ENCODE results near the gene ANKRD35. TPM values are rescaled to one million over a fixed set of nuclear protein-coding genes. Genes with fewer than 3 reads are reported as not detected.

The ANKRD35 gene
- total and polyA plus RNA-seq, 10 of the 15 experiments (the other 5 are each of a cell fraction or from before 2014, with no cell fraction given) = 0.01 to 0.08 TPM; not detected in 8

- WGBS (ENCODE audit: insufficient coverage, insufficient replicate concordance, low lambda C conversion rate, missing lambda C conversion rate) = 1% methylated on average over 46 of the region's 51 CpGs
- in situ Hi-C loops (cut with MboI) = loop anchor here (5.0 kb wide), 1 partner anchor 61 kb away; the partner anchor contains the start of gene PIAS3
- ChIA-PET RAD21 (ENCODE audit: unreplicated experiment) (interaction anchor here (0.9 to 2.5 kb wide), 8 partner anchors 9 to 92 kb away, joined by 3 to 11 read pairs (median 4); partner anchors contain the start of genes ANKRD34A, LIX1L, NUDT17 and PIAS3), POLR2A (interaction anchor here (0.6 to 2.6 kb wide), 10 partner anchors 9 to 131 kb away, joined by 3 to 23 read pairs (median 8); partner anchors contain the start of genes ANKRD34A, LIX1L, NUDT17 and PIAS3), CTCF (interaction anchor here (0.8 to 1.8 kb wide), 9 partner anchors 8 to 119 kb away, joined by 3 to 7 read pairs (median 3); partner anchors contain the start of gene RBM8A), SMC1A (ENCODE audit: uncharacterized antibody, unreplicated experiment) (interaction anchor here (0.6 to 1.6 kb wide), 3 partner anchors 9 to 58 kb away, joined by 3 to 5 read pairs (median 3); partner anchors contain the start of genes LIX1L and RBM8A)
- Histone ChIP-seq H3K27me3 (replicated peaks in 1 of 2; ENCODE audit: control insufficient read depth in 2 of 2, insufficient read depth in 2 of 2, low read length in 1 of 2) (no peaks in the 10 kb centered on the region), H3K9me3 (replicated peaks; ENCODE audit: control insufficient read depth, insufficient read depth, low read length) (no peaks in the 10 kb centered on the region), H3K4me2 (ENCODE audit: control insufficient read depth, insufficient read depth) (peak within 1 kb of the TSS; percentile 100), H3K79me2 (ENCODE audit: control insufficient read depth, insufficient read depth, low read length) (peaks cover 12% of the 10 kb centered on the region), H3K4me3 (peak within 1 kb of the TSS; percentile 97), H3K27ac (ENCODE audit: control insufficient read depth, insufficient read depth) (peak within 1 kb of the TSS; percentile 93), H2AFZ (ENCODE audit: control insufficient read depth, low read depth, low read length) (peak within 1 kb of the TSS; percentile 98), H3K9ac (ENCODE audit: control insufficient read depth, insufficient read depth, low read length) (peak within 1 kb of the TSS; percentile 96), H3K36me3 (ENCODE audit: control insufficient read depth in 2 of 2, insufficient read depth in 2 of 2, low read length in 1 of 2) (peaks cover 0 to 11% of the 10 kb centered on the region in 2 experiments; a peak in 2 of 4 replicates), H3K4me1 (ENCODE audit: control insufficient read depth, insufficient read depth, low read length) (peaks cover 17% of the 10 kb centered on the region), H4K20me1 (ENCODE audit: control insufficient read depth, insufficient read depth) (no peaks in the 10 kb centered on the region)
- intact Hi-C loops (cut with micrococcal nuclease; ENCODE audit: unreplicated experiment) = loop anchor here (1.0 kb wide), 3 partner anchors 8 to 59 kb away; partner anchors contain the start of genes ITGA10, PIAS3 and RBM8A
- DNase-seq (ENCODE audit: low read depth, low spot score) (peak; percentile 75), ATAC-seq (peak; percentile 94), FAIRE-seq (peak; percentile 35)
- BruUV-seq (replicated peaks) = no TSS peak
- TF ChIP-seq ETV6 (conservative IDR thresholded peaks at IDR 0.05 in 1 of 2, IDR thresholded peaks at IDR 0.05 in 1 of 2; ENCODE audit: borderline replicate concordance in 1 of 2, low read depth in 1 of 2) (no peak), IRF5 (IDR thresholded peaks at IDR 0.05; ENCODE audit: borderline replicate concordance) (no peak), PRDM15 (CRISPR knock-in tag; IDR thresholded peaks at IDR 0.05) (no peak), PAX5 (IDR thresholded peaks at IDR 0.05; ENCODE audit: borderline replicate concordance, low read depth, low read length) (peak; percentile 84), SREBF1 (IDR thresholded peaks at IDR 0.05; ENCODE audit: low read length) (no peak), TCF3 (IDR thresholded peaks at IDR 0.05; ENCODE audit: borderline replicate concordance, insufficient read depth, low read depth, low read length) (0 out of 2 replicates have a peak, but pooled peaks have one; percentile 37), E2F4 (IDR thresholded peaks at IDR 0.05; ENCODE audit: low read depth, low read length) (no peak), SMAD5 (IDR thresholded peaks at IDR 0.05; ENCODE audit: low read depth) (no peak; the same call in 1 of the 2 replicates), ZBTB4 (CRISPR knock-in tag; IDR thresholded peaks at IDR 0.05) (no peak), NFYB (IDR thresholded peaks at IDR 0.05; ENCODE audit: insufficient read depth, low read depth, low read length) (no peak)
Observed at GRCh38 chr1:145918144-145918991, 32.7 kb upstream of the ANKRD35 start, which contains the start of gene PEX11B. TSS of gene PEX11B (minus strand) at chr1:145918717. CDS start at chr1:145918688, 29 bp downstream.

Data from GM12878 (cell line).